Measurements from ENCODE around the gene CACNA1C.
"Not testable (repeated sequence)": the region's sequence is repeated elsewhere in the genome, so short reads cannot be mapped to it uniquely, and the experiment has no call there.

CACNA1C gene

DNA sequence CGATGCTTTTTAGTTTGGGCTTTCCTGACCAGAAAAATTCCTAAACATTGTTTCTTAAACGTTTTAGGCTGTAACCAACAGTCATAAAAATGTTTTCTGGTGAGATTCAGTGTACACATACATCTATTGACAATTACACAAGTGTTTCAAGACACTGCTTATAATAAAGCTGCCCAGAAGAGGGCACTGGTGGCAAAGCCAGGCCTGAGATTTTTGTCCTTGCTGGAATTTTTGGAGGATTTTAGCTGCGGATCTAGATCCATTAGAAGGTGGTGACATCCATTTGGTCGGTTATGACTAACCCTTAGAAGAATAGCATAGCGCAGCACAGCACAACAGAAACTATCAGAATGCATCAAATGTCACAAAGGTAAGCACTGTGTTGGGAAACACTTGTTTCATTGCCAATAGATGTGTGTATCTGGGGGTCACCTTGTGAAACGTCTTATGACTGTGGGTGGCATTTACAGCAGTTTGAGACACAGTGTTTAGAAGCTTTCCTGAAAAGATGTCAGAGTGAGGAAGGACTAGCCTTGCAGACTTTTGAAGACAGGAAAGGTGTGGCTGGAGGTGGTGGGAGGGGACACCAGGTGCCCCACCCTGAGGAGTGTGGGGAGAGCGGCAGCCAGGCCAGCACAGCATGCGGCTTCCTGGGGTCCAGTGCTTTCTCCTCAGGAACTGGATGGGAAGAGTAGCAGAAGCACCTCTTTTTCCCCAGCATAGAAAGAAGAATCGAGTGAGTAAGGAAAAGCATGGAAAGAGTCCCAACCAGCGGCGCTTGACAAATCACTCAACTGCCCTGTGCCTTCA, 687.2 kb downstream of the CACNA1C start:
- DNase-seq: no peak

DNA sequence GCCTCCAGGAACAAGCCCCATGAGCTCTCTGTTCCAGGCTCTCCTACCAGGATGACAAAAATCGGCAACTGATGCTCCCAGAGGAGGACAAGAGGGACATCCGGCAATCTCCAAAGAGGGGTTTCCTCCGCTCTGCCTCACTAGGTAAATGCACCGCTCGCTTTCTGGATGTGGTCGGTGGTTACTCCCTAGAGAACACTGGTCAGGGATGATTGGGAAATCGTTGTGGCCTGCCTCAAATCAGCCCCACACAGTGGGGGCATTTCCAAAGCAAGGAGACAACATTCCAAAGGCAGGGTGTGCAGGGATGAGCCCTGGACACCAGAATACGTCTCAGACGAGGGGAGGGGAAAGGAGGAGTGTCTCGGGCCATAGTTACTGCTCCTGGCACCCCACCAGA, 689.2 kb downstream of the CACNA1C start:
- not testable (repeated sequence) for DNase-seq

DNA sequence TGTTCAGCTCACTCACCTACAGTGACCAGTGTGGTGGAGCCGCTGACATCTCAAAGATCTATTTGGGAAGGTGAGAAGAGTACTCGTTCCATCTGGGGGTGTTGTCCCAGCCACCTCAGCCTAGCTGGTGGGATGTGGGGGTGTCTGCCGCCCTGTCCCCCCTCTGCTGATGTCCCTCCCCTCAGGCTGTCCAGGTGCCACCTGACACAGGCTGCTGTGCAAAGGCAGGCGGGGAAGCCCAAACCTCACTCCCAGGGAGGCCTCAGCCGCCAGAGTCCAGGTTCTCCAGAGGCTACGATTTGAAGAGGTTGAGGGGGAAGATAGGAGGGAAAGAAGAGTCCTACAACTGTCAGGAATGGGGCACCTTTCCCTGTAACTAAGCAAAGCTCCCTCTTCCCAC, 690.7 kb downstream of the CACNA1C start:
- no peak for DNase-seq

DNA sequence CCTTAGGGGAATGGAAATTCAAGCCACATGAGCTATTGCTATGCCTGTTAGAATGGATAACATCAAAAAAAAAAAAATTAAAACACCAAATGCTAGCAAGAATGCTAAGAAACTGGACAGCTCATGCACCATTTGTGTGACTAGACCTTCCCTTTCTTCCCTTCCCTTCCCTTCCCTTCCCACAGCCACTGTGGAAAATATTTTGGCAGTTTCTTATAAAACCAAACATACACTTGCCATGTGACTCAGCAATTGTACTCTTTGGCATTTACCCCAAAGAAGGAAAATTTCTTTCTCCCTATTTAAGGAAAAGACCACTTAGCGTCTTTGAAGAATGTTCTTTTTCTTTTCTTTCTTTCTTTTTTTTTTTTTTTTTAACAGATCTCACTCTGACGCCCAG, 692.9 kb downstream of the CACNA1C start:
- DNase-seq: no peak

Measured in stimulated activated naive CD4-positive, alpha-beta T cell (primary cell).